RWPE2 (cell line): ENCODE results near the gene MAN2A2.

Experiments
- ATAC-seq: fragments of 200-7000 bp; cut with Tn5 transposase; 3 replicates; pipeline ENCODE4 v1.9.1; 2021; ENCODE audit warnings: low read depth
- DNase-seq: peaks from one replicate; pipeline ENCODE4 v3.0.0-alpha.2; 2020; ENCODE audit warnings: low spot score
- H3K27ac ChIP-seq: fragments of 450-650 bp; 2 replicates; pipeline ENCODE4 v1.5.1; 2017; ENCODE audit warnings: mild to moderate bottlenecking; ENCODE audit not compliant: poor library complexity, severe bottlenecking
- H3K27me3 ChIP-seq: fragments of 250-450 bp; sonication (Bioruptor Pico); 2 replicates; pipeline ENCODE4 v1.5.1; 2021; ENCODE audit warnings: mild to moderate bottlenecking, moderate library complexity; ENCODE audit not compliant: insufficient read depth, poor library complexity, severe bottlenecking
- H3K36me3 ChIP-seq: fragments of 250-450 bp; sonication (Bioruptor Pico); 2 replicates; pipeline ENCODE4 v1.5.1; 2020; ENCODE audit warnings: low read depth, mild to moderate bottlenecking, moderate library complexity
- H3K4me1 ChIP-seq: fragments of 250-450 bp; sonication (Bioruptor Pico); 2 replicates; pipeline ENCODE4 v1.5.1; 2021; ENCODE audit warnings: mild to moderate bottlenecking, moderate library complexity; ENCODE audit not compliant: insufficient read depth, poor library complexity, severe bottlenecking
- H3K4me3 ChIP-seq: fragments of 250-450 bp; sonication (Bioruptor Pico); 2 replicates; pipeline ENCODE4 v1.5.1; 2021; ENCODE audit warnings: mild to moderate bottlenecking, moderate library complexity; ENCODE audit not compliant: severe bottlenecking
- H3K9me3 ChIP-seq: fragments of 250-450 bp; sonication (Bioruptor Pico); 2 replicates; pipeline ENCODE4 v1.5.1; 2021; ENCODE audit warnings: mild to moderate bottlenecking, moderate library complexity; ENCODE audit not compliant: severe bottlenecking
- TF ChIP-seq, protein P1 (sequence below): fragments of 450-650 bp; IDR thresholded peaks from one replicate; pipeline ENCODE4 v1.5.1; 2017; ENCODE audit warnings: mild to moderate bottlenecking, moderate library complexity; ENCODE audit not compliant: poor library complexity, severe bottlenecking

The MAN2A2 gene

DNA sequence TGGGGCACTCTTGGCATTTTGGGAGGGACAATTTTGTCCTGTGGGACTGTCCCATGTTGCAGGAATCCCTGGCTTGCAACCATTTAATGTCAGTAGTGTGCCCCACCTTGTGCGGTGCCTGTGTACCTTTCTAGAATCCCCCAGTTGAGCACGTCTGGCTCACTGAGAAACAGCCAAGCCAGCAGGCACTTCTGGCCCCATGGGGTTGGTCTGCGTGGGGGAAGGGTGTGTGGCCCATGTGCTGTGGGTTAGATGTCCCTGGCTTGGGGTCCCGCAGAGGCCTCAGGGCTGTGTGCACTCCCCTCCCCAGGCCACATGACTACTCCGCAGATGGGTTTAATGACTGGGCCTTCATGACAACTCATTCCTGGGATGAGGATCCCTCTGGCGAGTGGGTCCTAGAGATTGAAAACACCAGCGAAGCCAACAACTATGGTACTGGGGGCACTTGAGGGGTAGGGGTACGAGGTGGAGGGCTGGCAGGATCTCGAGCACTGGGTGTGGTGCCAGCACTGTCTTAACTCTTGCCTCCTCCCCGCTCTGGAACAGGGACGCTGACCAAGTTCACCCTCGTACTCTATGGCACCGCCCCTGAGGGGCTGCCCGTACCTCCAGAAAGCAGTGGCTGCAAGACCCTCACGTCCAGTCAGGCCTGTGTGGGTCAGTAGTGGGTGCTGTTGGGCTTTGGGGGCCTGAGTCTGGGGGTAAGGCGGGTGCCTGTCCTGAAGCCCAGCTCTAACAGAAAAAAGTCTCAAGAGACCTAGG is 22.5 kb upstream of the MAN2A2 start:
- Histone ChIP-seq H3K4me3 (no peak overlapping the region), H3K36me3 (peaks cover 48% of the 10 kb centered on the region), H3K9me3 (no peaks in the 10 kb centered on the region), H3K27me3 (no peaks in the 10 kb centered on the region), H3K27ac (no peak overlapping the region), H3K4me1 (no peaks in the 10 kb centered on the region)
- DNase-seq: no peak
- TF ChIP-seq, protein P1, sequence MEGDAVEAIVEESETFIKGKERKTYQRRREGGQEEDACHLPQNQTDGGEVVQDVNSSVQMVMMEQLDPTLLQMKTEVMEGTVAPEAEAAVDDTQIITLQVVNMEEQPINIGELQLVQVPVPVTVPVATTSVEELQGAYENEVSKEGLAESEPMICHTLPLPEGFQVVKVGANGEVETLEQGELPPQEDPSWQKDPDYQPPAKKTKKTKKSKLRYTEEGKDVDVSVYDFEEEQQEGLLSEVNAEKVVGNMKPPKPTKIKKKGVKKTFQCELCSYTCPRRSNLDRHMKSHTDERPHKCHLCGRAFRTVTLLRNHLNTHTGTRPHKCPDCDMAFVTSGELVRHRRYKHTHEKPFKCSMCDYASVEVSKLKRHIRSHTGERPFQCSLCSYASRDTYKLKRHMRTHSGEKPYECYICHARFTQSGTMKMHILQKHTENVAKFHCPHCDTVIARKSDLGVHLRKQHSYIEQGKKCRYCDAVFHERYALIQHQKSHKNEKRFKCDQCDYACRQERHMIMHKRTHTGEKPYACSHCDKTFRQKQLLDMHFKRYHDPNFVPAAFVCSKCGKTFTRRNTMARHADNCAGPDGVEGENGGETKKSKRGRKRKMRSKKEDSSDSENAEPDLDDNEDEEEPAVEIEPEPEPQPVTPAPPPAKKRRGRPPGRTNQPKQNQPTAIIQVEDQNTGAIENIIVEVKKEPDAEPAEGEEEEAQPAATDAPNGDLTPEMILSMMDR: no peak
- no peak for ATAC-seq

DNA sequence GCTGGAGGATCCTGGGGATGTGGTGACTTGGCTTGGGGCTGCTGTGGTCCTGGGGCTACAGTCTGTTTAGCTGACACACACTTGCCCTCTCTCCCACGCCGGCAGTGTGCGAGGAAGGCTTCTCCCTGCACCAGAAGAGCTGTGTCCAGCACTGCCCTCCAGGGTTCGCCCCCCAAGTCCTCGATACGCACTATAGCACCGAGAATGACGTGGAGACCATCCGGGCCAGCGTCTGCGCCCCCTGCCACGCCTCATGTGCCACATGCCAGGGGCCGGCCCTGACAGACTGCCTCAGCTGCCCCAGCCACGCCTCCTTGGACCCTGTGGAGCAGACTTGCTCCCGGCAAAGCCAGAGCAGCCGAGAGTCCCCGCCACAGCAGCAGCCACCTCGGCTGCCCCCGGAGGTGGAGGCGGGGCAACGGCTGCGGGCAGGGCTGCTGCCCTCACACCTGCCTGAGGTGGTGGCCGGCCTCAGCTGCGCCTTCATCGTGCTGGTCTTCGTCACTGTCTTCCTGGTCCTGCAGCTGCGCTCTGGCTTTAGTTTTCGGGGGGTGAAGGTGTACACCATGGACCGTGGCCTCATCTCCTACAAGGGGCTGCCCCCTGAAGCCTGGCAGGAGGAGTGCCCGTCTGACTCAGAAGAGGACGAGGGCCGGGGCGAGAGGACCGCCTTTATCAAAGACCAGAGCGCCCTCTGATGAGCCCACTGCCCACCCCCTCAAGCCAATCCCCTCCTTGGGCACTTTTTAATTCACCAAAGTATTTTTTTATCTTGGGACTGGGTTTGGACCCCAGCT is 21.7 kb upstream of the MAN2A2 start:
- ATAC-seq: no peak
- Histone ChIP-seq H3K27me3 (no peaks in the 10 kb centered on the region), H3K4me1 (no peaks in the 10 kb centered on the region), H3K36me3 (peaks cover 41% of the 10 kb centered on the region), H3K9me3 (no peaks in the 10 kb centered on the region), H3K27ac (no peak overlapping the region), H3K4me3 (no peak overlapping the region)
- DNase-seq: peak; percentile 78
- TF ChIP-seq, protein P1: no peak

DNA sequence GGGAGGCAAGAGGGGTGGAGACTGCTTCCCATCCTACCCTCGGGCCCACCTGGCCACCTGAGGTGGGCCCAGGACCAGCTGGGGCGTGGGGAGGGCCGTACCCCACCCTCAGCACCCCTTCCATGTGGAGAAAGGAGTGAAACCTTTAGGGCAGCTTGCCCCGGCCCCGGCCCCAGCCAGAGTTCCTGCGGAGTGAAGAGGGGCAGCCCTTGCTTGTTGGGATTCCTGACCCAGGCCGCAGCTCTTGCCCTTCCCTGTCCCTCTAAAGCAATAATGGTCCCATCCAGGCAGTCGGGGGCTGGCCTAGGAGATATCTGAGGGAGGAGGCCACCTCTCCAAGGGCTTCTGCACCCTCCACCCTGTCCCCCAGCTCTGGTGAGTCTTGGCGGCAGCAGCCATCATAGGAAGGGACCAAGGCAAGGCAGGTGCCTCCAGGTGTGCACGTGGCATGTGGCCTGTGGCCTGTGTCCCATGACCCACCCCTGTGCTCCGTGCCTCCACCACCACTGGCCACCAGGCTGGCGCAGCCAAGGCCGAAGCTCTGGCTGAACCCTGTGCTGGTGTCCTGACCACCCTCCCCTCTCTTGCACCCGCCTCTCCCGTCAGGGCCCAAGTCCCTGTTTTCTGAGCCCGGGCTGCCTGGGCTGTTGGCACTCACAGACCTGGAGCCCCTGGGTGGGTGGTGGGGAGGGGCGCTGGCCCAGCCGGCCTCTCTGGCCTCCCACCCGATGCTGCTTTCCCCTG is 21.0 kb upstream of the MAN2A2 start:
- DNase-seq: peak; percentile 76
- no peaks in the 10 kb centered on the region for H3K4me1 ChIP-seq
- H3K4me3 ChIP-seq: no peak overlapping the region
- TF ChIP-seq, protein P1: no peak
- ATAC-seq: no peak
- H3K27me3 ChIP-seq: no peaks in the 10 kb centered on the region
- no peaks in the 10 kb centered on the region for H3K9me3 ChIP-seq
- H3K36me3 ChIP-seq: peaks cover 34% of the 10 kb centered on the region
- no peak overlapping the region for H3K27ac ChIP-seq

DNA sequence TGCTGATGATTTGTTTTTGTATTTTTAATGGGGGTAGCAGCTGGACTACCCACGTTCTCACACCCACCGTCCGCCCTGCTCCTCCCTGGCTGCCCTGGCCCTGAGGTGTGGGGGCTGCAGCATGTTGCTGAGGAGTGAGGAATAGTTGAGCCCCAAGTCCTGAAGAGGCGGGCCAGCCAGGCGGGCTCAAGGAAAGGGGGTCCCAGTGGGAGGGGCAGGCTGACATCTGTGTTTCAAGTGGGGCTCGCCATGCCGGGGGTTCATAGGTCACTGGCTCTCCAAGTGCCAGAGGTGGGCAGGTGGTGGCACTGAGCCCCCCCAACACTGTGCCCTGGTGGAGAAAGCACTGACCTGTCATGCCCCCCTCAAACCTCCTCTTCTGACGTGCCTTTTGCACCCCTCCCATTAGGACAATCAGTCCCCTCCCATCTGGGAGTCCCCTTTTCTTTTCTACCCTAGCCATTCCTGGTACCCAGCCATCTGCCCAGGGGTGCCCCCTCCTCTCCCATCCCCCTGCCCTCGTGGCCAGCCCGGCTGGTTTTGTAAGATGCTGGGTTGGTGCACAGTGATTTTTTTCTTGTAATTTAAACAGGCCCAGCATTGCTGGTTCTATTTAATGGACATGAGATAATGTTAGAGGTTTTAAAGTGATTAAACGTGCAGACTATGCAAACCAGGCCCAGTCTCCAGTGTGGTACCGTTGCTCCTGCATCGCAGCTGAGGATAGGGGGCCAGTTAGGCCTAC is 20.1 kb upstream of the MAN2A2 start:
- TF ChIP-seq, protein P1: no peak
- Histone ChIP-seq H3K9me3 (no peaks in the 10 kb centered on the region), H3K36me3 (peaks cover 26% of the 10 kb centered on the region), H3K4me3 (no peak overlapping the region), H3K4me1 (no peaks in the 10 kb centered on the region), H3K27ac (no peak overlapping the region), H3K27me3 (no peaks in the 10 kb centered on the region)
- DNase-seq: peak; percentile 73
- no peak for ATAC-seq
